Progenitor cell of endocrine pancreas (in vitro differentiated cells): ENCODE measurements around the gene ZFP64. TPM values are rescaled to one million over a fixed set of nuclear protein-coding genes. Genes with fewer than 3 reads are reported as not detected.

Experiments
- DNase-seq: peaks from one replicate; pipeline ENCODE4 v3.0.0; 2021; ENCODE audit warnings: low spot score; ENCODE audit not compliant: unreplicated experiment
- H3K27ac Mint-ChIP-seq: 2 replicates; pipeline ENCODE4 v1.8.0; 2021; ENCODE audit warnings: mild to moderate bottlenecking, moderate library complexity, mixed read lengths
- H3K27me3 Mint-ChIP-seq: 2 replicates; pipeline ENCODE4 v1.8.0; 2021; ENCODE audit warnings: mixed read lengths
- H3K36me3 Mint-ChIP-seq: 2 replicates; pipeline ENCODE4 v1.8.0; 2022; ENCODE audit warnings: mixed read lengths; ENCODE audit not compliant: insufficient read depth
- H3K4me1 Mint-ChIP-seq: 2 replicates; pipeline ENCODE4 v1.8.0; 2021; ENCODE audit warnings: low read depth, mixed read lengths
- H3K4me3 Mint-ChIP-seq: 2 replicates; pipeline ENCODE4 v1.8.0; 2021; ENCODE audit warnings: low read depth, mild to moderate bottlenecking, moderate library complexity, mixed read lengths
- H3K9me3 Mint-ChIP-seq: 2 replicates; pipeline ENCODE4 v1.8.0; 2021; ENCODE audit warnings: low read depth, mixed read lengths
- CTCF ChIP-seq: fragments of 200-600 bp; sonication (generic); IDR thresholded peaks from one replicate; pipeline ENCODE4 v1.5.0; 2021; ENCODE audit warnings: antibody characterized with exemption, mild to moderate bottlenecking; ENCODE audit not compliant: unreplicated experiment
- total RNA-seq: library from RNA; stranded (reverse); gene quantifications from 2 replicates; pipeline ENCODE4 v1.2.1, GENCODE V29; 2021

ZFP64 gene
- total RNA-seq, 1 donor from 2014 or later = 26.9 TPM

DNA sequence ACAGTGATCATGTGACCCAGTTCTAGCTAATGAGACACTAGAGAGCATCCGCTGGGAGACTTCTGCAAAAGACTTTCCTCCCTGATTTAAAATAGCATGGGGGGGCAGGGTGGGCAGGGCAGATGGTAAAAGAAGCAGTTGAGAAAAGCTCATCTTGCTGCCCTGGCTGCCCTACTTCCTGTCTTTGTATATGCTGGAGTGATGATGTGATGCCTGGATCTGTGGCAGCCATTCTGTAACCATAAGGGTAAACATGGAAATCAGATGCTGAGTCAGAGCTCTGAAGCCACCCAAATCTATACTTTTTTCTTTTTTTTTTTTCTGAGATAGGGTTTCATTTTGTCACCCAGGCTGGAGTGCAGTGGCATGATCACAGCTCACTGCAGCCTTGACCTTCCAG lies 25.4 kb downstream of the ZFP64 start:
- Mint-ChIP-seq H3K27me3 (no peaks in the 10 kb centered on the region), H3K4me3 (no peak overlapping the region), H3K9me3 (peaks cover 3% of the 10 kb centered on the region), H3K36me3 (peaks cover 46% of the 10 kb centered on the region), H3K4me1 (no peaks in the 10 kb centered on the region), H3K27ac (no peak overlapping the region)
- no peak for DNase-seq
- no peak for TF ChIP-seq CTCF

GRCh38 chr20:52160621-52161204 lies 30.9 kb downstream of the ZFP64 start:
- no peak for DNase-seq
- H3K9me3 Mint-ChIP-seq = peaks cover 9% of the 10 kb centered on the region
- peaks cover 69% of the 10 kb centered on the region for H3K36me3 Mint-ChIP-seq
- no peaks in the 10 kb centered on the region for H3K4me1 Mint-ChIP-seq
- no peak overlapping the region for H3K4me3 Mint-ChIP-seq
- H3K27ac Mint-ChIP-seq = no peak overlapping the region
- no peaks in the 10 kb centered on the region for H3K27me3 Mint-ChIP-seq
- TF ChIP-seq CTCF = no peak

GRCh38 chr20:52160049-52160570 lies 31.5 kb downstream of the ZFP64 start:
- no peak for DNase-seq
- Mint-ChIP-seq H3K4me3 (no peak overlapping the region), H3K9me3 (peaks cover 9% of the 10 kb centered on the region), H3K36me3 (peaks cover 69% of the 10 kb centered on the region), H3K27me3 (no peaks in the 10 kb centered on the region), H3K4me1 (no peaks in the 10 kb centered on the region), H3K27ac (no peak overlapping the region)
- no peak for TF ChIP-seq CTCF

DNA sequence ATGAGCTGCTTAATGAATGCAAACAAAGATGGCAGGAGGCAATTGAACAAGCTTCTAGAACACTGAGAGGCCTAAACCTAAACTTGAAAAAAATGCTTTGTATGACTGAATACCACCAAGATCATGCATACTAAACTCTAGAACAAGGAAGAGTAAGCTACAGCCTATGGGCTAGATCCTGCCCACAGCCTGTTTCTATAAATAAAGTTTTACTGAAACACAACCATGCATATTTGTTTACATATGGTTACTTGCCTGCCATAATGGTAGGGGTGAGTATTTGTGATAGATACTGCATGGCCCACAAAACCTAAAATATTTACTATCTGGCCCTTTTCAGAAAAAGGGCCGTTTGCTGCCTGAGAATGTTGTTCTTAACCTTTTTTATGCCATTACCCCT lies 37.0 kb downstream of the ZFP64 start:
- Mint-ChIP-seq H3K4me3 (no peak overlapping the region), H3K4me1 (no peaks in the 10 kb centered on the region), H3K27me3 (no peaks in the 10 kb centered on the region), H3K27ac (no peak overlapping the region), H3K9me3 (peaks cover 9% of the 10 kb centered on the region), H3K36me3 (peaks cover 53% of the 10 kb centered on the region)
- TF ChIP-seq CTCF = no peak
- DNase-seq = no peak

GRCh38 chr20:52153896-52154295 lies 37.7 kb downstream of the ZFP64 start:
- peaks cover 48% of the 10 kb centered on the region for H3K36me3 Mint-ChIP-seq
- peaks cover 9% of the 10 kb centered on the region for H3K9me3 Mint-ChIP-seq
- no peak overlapping the region for H3K27ac Mint-ChIP-seq

More at GRCh38 chr20:52153896-52154295, 37.7 kb downstream of the ZFP64 start:
- no peaks in the 10 kb centered on the region for H3K4me1 Mint-ChIP-seq
- no peak for DNase-seq
- no peak overlapping the region for H3K4me3 Mint-ChIP-seq
- no peaks in the 10 kb centered on the region for H3K27me3 Mint-ChIP-seq
- no peak for TF ChIP-seq CTCF
